AG04449 (cell line): ENCODE data around the gene CDH8.

Experiments
- CTCF ChIA-PET: fragments of 350-600 bp; formaldehyde crosslinking; extraction: SDS; loops from one replicate; lab custom pipeline; 2021; ENCODE audit warnings: antibody characterized with exemption; lab: Yijun Ruan, JAX
- POLR2A ChIA-PET: fragments of 400-600, 350-600 bp; formaldehyde crosslinking; extraction: SDS; loops from one replicate; lab custom pipeline; 2020; ENCODE audit warnings: antibody characterized with exemption, inconsistent platforms; lab: Yijun Ruan, JAX
- DNase-seq: peaks from one replicate; pipeline ENCODE4 v3.0.0-alpha.2; 2010; ENCODE audit warnings: low read depth, low spot score
- H3K4me3 ChIP-seq: 2 replicates; pipeline ENCODE4 v1.5.1; 2011; ENCODE audit warnings: low read depth, mild to moderate bottlenecking, control low read depth, low read length
- CTCF ChIP-seq: IDR thresholded peaks from one replicate; pipeline ENCODE4 v1.5.1; 2011; ENCODE audit warnings: mild to moderate bottlenecking, moderate library complexity, low read length, control low read depth, inconsistent platforms; ENCODE audit not compliant: insufficient read depth; ENCODE audit errors: missing control alignments

Gene CDH8

DNA sequence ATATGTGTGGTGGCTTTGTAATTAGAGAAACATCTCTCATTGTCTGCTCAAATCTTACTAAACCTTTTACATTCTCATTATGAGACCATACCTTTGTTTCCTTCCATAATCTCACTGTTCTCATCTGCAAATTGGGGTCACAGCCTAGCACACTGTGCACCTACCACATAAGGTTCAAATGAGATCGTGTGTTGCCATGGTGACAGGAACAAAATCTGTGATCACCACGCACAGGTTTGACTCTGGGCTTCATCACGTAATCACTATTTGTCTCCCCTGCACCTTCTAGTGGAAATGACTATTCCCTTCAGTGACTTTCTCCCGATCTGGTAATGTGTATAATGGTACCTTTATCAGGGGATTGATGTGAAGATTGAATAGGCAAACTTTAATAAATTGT, 26.1 kb downstream of the CDH8 start:
- ChIA-PET CTCF (no interaction called here), POLR2A (no interaction called here)
- H3K4me3 ChIP-seq = no peak overlapping the region
- TF ChIP-seq CTCF = no peak
- no peak for DNase-seq

DNA sequence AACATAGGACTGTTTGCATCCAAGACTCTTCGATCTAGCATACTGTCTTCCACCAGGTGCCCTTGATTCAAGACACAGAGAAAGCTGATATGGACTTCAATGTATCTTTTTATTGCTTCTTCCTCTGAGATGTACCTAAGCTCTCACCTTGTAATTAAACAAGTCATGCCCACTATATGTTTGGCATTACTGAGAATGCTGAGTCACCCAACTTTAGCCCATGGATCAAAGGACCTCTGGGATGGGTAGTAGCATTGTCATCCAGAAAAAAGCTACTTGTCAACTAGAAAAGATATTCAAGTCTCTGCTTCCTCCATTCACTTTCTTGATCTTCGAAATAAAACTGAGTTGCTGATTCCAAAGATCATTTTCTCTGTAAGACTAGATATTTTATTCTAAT, 37.8 kb downstream of the CDH8 start:
- ChIA-PET POLR2A (no interaction called here), CTCF (no interaction called here)
- H3K4me3 ChIP-seq = no peak overlapping the region
- DNase-seq = no peak
- no peak for TF ChIP-seq CTCF

GRCh38 chr16:61993108-61993507, 43.1 kb downstream of the CDH8 start:
- no peak for TF ChIP-seq CTCF
- POLR2A ChIA-PET = no interaction called here
- CTCF ChIA-PET = no interaction called here
- no peak overlapping the region for H3K4me3 ChIP-seq
- no peak for DNase-seq

DNA sequence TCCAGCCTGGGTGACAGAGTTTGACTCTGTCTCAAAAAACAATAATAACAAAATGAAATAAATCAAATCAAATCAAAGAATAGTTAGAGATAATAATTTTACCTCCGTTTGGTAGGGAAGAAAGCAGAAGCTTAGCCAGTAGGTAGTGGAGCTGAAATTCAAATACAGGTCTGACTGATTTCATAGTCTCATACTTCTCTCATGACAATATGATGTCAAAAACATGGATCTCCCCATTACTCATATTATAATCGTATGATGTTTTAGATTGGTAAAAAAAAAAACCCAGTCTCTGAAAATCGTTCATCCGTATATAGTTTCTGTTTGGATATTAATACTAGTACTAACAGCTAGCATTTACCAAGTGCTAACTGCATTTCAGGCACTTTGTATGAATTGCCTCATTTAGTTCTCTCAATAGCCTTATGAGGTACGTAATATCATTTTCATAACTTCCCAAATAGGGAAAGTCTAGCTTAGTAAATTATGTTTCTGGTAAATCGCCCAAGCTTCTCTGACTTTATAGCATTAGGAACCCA, 48.7 kb downstream of the CDH8 start:
- POLR2A ChIA-PET = no interaction called here
- CTCF ChIA-PET = no interaction called here
- DNase-seq = no peak
- TF ChIP-seq CTCF = no peak
- H3K4me3 ChIP-seq = no peak overlapping the region

GRCh38 chr16:61969077-61969382, 67.2 kb downstream of the CDH8 start:
- POLR2A ChIA-PET = no interaction called here
- H3K4me3 ChIP-seq = no peak overlapping the region
- no peak for DNase-seq
- CTCF ChIA-PET = no interaction called here
- TF ChIP-seq CTCF = no peak

- ChIA-PET POLR2A (no interaction called here), CTCF (no interaction called here)
Observed at GRCh38 chr16:61968242-61969076, 67.8 kb downstream of the CDH8 start.

More at GRCh38 chr16:61968242-61969076, 67.8 kb downstream of the CDH8 start:
- no peak for DNase-seq
- no peak overlapping the region for H3K4me3 ChIP-seq
- TF ChIP-seq CTCF = no peak
